Gastrocnemius medialis (tissue), 4 donors: ENCODE measurements around the gene BLOC1S3. TPM values are rescaled to one million over a fixed set of nuclear protein-coding genes. Genes with fewer than 3 reads are reported as not detected.

ENCODE experiments used
- ATAC-seq, 2 donors: fragments of 150-250 bp; one replicate each; pipeline ENCODE4 v1.9.1; 2016
- DNase-seq, 2 donors: peaks; one replicate each; pipeline ENCODE4 v3.0.0-alpha.2; 2019
- H3K27ac ChIP-seq, 4 donors: fragments of 200-600 bp; sonication (generic); 1 replicate in 1 of 4; 2 replicates in 3 of 4; pipeline ENCODE4 v1.5.1; 2016 to 2018; ENCODE audit warnings: mild to moderate bottlenecking in 2 of 4, moderate library complexity in 1 of 4
- H3K27me3 ChIP-seq, 3 donors: fragments of 200-600 bp; sonication (generic) in 2 of 3; 1 replicate in 1 of 3; 2 replicates in 2 of 3; pipeline versions ENCODE4 v1.5.1 to v1.6.0; 2016 to 2019; ENCODE audit warnings: mild to moderate bottlenecking in 1 of 3, moderate library complexity in 1 of 3
- H3K36me3 ChIP-seq, 2 donors: fragments of 200-600 bp; sonication (generic) in 1 of 2; one replicate each; pipeline ENCODE4 v1.5.1; 2017 to 2018
- H3K4me1 ChIP-seq, 2 donors: fragments of 200-600 bp; sonication (generic) in 1 of 2; one replicate each; pipeline ENCODE4 v1.5.1; 2016 to 2017; ENCODE audit warnings: mild to moderate bottlenecking in 2 of 2
- H3K4me3 ChIP-seq, 4 donors: fragments of 200-600 bp; sonication (generic) in 3 of 4; 1 replicate in 1 of 4; 2 replicates in 3 of 4; pipeline ENCODE4 v1.5.1; 2016 to 2019; ENCODE audit warnings: mild to moderate bottlenecking in 2 of 4
- H3K9me3 ChIP-seq, 3 donors: fragments of 200-600 bp; sonication (generic) in 2 of 3; 1 replicate in 1 of 3; 2 replicates in 2 of 3; pipeline ENCODE4 v1.5.1; 2016 to 2019
- CTCF ChIP-seq, 5 experiments: fragments of 450-650 bp in 3 of 5; fragments of 200-600 bp in 2 of 5; sonication (generic) in 2 of 5; IDR thresholded peaks in 4 of 5; conservative IDR thresholded peaks in 1 of 5; 1 replicate in 4 of 5; 2 replicates in 1 of 5; pipeline ENCODE4 v1.5.1; 2016 to 2019; ENCODE audit warnings: antibody characterized with exemption in 5 of 5, mild to moderate bottlenecking in 3 of 5, moderate library complexity in 3 of 5
- POLR2A ChIP-seq, 2 donors: fragments of 450-650 bp; IDR thresholded peaks; one replicate each; pipeline ENCODE4 v1.6.1; 2017; ENCODE audit warnings: antibody characterized with exemption in 2 of 2, mild to moderate bottlenecking in 2 of 2, moderate library complexity in 2 of 2
- in situ Hi-C, 4 donors: fragments of 200-750 bp; cut with MboI; loops; one replicate each; pipeline versions ENCODE4 v1.15.0 to v1.8.0; 2017; ENCODE audit warnings: low sequenced_read_pairs in 4 of 4
- intact Hi-C: fragments of 100-400 bp; cut with DNase I; formaldehyde crosslinking; loops from one replicate; pipeline ENCODE4 v1.15.1; 2023; ENCODE audit warnings: low total_unique reads
- total RNA-seq, 4 donors: library from RNA; depleted of rRNA; stranded (reverse); fragments of >200 nt; gene quantifications; one replicate each; pipeline versions ENCODE4 v1.1.0 to v1.2.3, GENCODE V29; 2016

The BLOC1S3 gene
- total RNA-seq, 4 donors from 2014 or later, result 1.9 to 14.9 (median 5.8) TPM

GRCh38 chr19:45150180-45150579 is 28.4 kb upstream of the BLOC1S3 start:
- intact Hi-C loops (no loop called here), in situ Hi-C loops (no loop called here)
- Histone ChIP-seq H3K36me3 (peaks cover 0 to 19% of the 10 kb centered on the region in 2 donors), H3K4me1 (peaks cover 9 to 22% of the 10 kb centered on the region in 2 donors), H3K27ac (no peak overlapping the region), H3K27me3 (peaks cover 19 to 40% (median 31%) of the 10 kb centered on the region in 3 donors), H3K9me3 (no peaks in the 10 kb centered on the region), H3K4me3 (no peak overlapping the region)
- DNase-seq (no peak), ATAC-seq (no peak)
- TF ChIP-seq CTCF (IDR thresholded peaks at IDR 0.05 in 4 of 5, conservative IDR thresholded peaks at IDR 0.05 in 1 of 5) (no peak), POLR2A (IDR thresholded peaks at IDR 0.05) (no peak)

GRCh38 chr19:45150751-45151281 is 27.8 kb upstream of the BLOC1S3 start:
- in situ Hi-C loops, result no loop called here
- Histone ChIP-seq H3K4me1 (peaks cover 9 to 22% of the 10 kb centered on the region in 2 donors), H3K4me3 (no peak overlapping the region), H3K36me3 (peaks cover 0 to 12% of the 10 kb centered on the region in 2 donors), H3K27me3 (peaks cover 19 to 40% (median 31%) of the 10 kb centered on the region in 3 donors), H3K9me3 (no peaks in the 10 kb centered on the region), H3K27ac (no peak overlapping the region)
- DNase-seq, result no peak
- intact Hi-C loops, result no loop called here
- no peak for ATAC-seq
- no peak for TF ChIP-seq POLR2A (IDR thresholded peaks at IDR 0.05)
- no peak for TF ChIP-seq CTCF (IDR thresholded peaks at IDR 0.05 in 4 of 5, conservative IDR thresholded peaks at IDR 0.05 in 1 of 5)

DNA sequence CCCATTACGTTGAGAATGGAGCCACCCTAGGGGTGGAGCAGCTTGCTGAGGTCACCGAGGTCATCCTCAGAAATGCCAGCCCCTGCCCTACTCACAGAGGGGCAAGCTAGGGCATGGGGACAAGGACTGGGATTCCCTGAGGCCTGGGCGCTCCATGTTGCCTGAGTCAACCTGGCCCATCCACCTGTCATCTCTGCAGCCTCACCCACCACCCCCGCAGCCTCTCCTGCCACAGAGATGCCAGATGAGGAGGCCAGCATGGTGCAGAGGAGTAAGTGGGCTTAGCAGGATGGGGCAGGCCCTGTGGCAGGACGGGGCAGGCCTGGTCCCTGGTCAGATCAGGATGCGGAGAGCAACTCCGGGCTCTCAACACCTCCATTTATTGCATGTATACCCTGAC is 27.3 kb upstream of the BLOC1S3 start:
- no peak for DNase-seq
- in situ Hi-C loops (no loop called here), intact Hi-C loops (no loop called here)
- H3K27me3 ChIP-seq, result peaks cover 19 to 40% (median 31%) of the 10 kb centered on the region in 3 donors
- H3K27ac ChIP-seq, result no peak overlapping the region
- peaks cover 9 to 22% of the 10 kb centered on the region in 2 donors for H3K4me1 ChIP-seq
- H3K36me3 ChIP-seq, result peaks cover 0 to 9% of the 10 kb centered on the region in 2 donors
- no peak overlapping the region for H3K4me3 ChIP-seq
- no peaks in the 10 kb centered on the region for H3K9me3 ChIP-seq
- no peak for ATAC-seq
- TF ChIP-seq CTCF (IDR thresholded peaks at IDR 0.05 in 4 of 5, conservative IDR thresholded peaks at IDR 0.05 in 1 of 5) (no peak), POLR2A (IDR thresholded peaks at IDR 0.05) (no peak)

GRCh38 chr19:45151821-45152503 is 26.6 kb upstream of the BLOC1S3 start:
- intact Hi-C loops, result no loop called here
- no peak for ATAC-seq
- Histone ChIP-seq H3K27ac (no peak overlapping the region), H3K4me3 (peak overlapping the region in 3 of 4 donors; percentile 35 to 56 (median 40)), H3K9me3 (no peaks in the 10 kb centered on the region), H3K36me3 (peaks cover 0 to 2% of the 10 kb centered on the region in 2 donors), H3K27me3 (peaks cover 19 to 40% (median 31%) of the 10 kb centered on the region in 3 donors), H3K4me1 (peaks cover 9 to 22% of the 10 kb centered on the region in 2 donors)
- no peak for TF ChIP-seq CTCF (IDR thresholded peaks at IDR 0.05 in 4 of 5, conservative IDR thresholded peaks at IDR 0.05 in 1 of 5)
- no peak for TF ChIP-seq POLR2A (IDR thresholded peaks at IDR 0.05)
- in situ Hi-C loops, result no loop called here
- DNase-seq, result no peak
